ENCODE data around the gene TRIP13.
"Not testable (repeated sequence)": the region's sequence is repeated elsewhere in the genome, so short reads cannot be mapped to it uniquely, and the experiment has no call there.

Gene TRIP13

GRCh38 chr5:921456-922435 lies 29.1 kb downstream of the TRIP13 start:
- H3K27ac Mint-ChIP-seq: no peak overlapping the region
- H3K27me3 Mint-ChIP-seq (ENCODE audit: low read depth): peaks cover 17% of the 10 kb centered on the region
- no peak for DNase-seq (ENCODE audit: low spot score)
- H3K9me3 Mint-ChIP-seq: no peaks in the 10 kb centered on the region
- peaks cover 15% of the 10 kb centered on the region for H3K4me1 Mint-ChIP-seq (ENCODE audit: low read depth)
- H3K36me3 Mint-ChIP-seq (ENCODE audit: low read depth): peaks cover 12% of the 10 kb centered on the region
- H3K4me3 Mint-ChIP-seq: no peak overlapping the region

GRCh38 chr5:922436-923280 lies 30.0 kb downstream of the TRIP13 start:
- H3K4me1 Mint-ChIP-seq (ENCODE audit: low read depth): peaks cover 18% of the 10 kb centered on the region
- DNase-seq (ENCODE audit: low spot score): no peak
- H3K9me3 Mint-ChIP-seq: no peaks in the 10 kb centered on the region
- no peak overlapping the region for H3K27ac Mint-ChIP-seq
- H3K27me3 Mint-ChIP-seq (ENCODE audit: low read depth): peaks cover 20% of the 10 kb centered on the region
- H3K4me3 Mint-ChIP-seq: no peak overlapping the region
- peaks cover 7% of the 10 kb centered on the region for H3K36me3 Mint-ChIP-seq (ENCODE audit: low read depth)

- peaks cover 18% of the 10 kb centered on the region for H3K4me1 Mint-ChIP-seq (ENCODE audit: low read depth)
- H3K27ac Mint-ChIP-seq: no peak overlapping the region
- H3K9me3 Mint-ChIP-seq: no peaks in the 10 kb centered on the region
- H3K36me3 Mint-ChIP-seq (ENCODE audit: low read depth): peaks cover 4% of the 10 kb centered on the region
- DNase-seq (ENCODE audit: low spot score): peak; percentile 70
- H3K27me3 Mint-ChIP-seq (ENCODE audit: low read depth): peaks cover 22% of the 10 kb centered on the region
- no peak overlapping the region for H3K4me3 Mint-ChIP-seq
These were observed 30.7 kb downstream of the TRIP13 start for GRCh38 chr5:923281-923873.

- Mint-ChIP-seq H3K4me3 (peak overlapping the region; percentile 56), H3K4me1 (ENCODE audit: low read depth) (peaks cover 18% of the 10 kb centered on the region), H3K36me3 (ENCODE audit: low read depth) (no peaks in the 10 kb centered on the region), H3K27ac (no peak overlapping the region), H3K9me3 (no peaks in the 10 kb centered on the region), H3K27me3 (ENCODE audit: low read depth) (peaks cover 22% of the 10 kb centered on the region)
- peak; percentile 16 for DNase-seq (ENCODE audit: low spot score)
These were observed 33.9 kb downstream of the TRIP13 start for GRCh38 chr5:926417-927171.

- no peaks in the 10 kb centered on the region for H3K9me3 Mint-ChIP-seq
- H3K4me1 Mint-ChIP-seq (ENCODE audit: low read depth): peaks cover 18% of the 10 kb centered on the region
- H3K27me3 Mint-ChIP-seq (ENCODE audit: low read depth): peaks cover 22% of the 10 kb centered on the region
- no peak for DNase-seq (ENCODE audit: low spot score)
- H3K36me3 Mint-ChIP-seq (ENCODE audit: low read depth): no peaks in the 10 kb centered on the region
- no peak overlapping the region for H3K27ac Mint-ChIP-seq
- H3K4me3 Mint-ChIP-seq: peak overlapping the region; percentile 63
These were observed 34.7 kb downstream of the TRIP13 start for GRCh38 chr5:927172-928015.

- DNase-seq (ENCODE audit: low spot score); H3K27ac Mint-ChIP-seq; H3K4me3 Mint-ChIP-seq; H3K9me3 Mint-ChIP-seq; H3K36me3 Mint-ChIP-seq (ENCODE audit: low read depth): not testable (repeated sequence)
- Mint-ChIP-seq H3K27me3 (ENCODE audit: low read depth) (peaks cover 22% of the 10 kb centered on the region), H3K4me1 (ENCODE audit: low read depth) (peaks cover 17% of the 10 kb centered on the region)
These were observed 36.5 kb downstream of the TRIP13 start for GRCh38 chr5:929182-929581.

GRCh38 chr5:929596-929995 lies 36.9 kb downstream of the TRIP13 start:
- Mint-ChIP-seq H3K9me3 (no peaks in the 10 kb centered on the region), H3K36me3 (ENCODE audit: low read depth) (no peaks in the 10 kb centered on the region), H3K27me3 (ENCODE audit: low read depth) (peaks cover 22% of the 10 kb centered on the region), H3K4me1 (ENCODE audit: low read depth) (peaks cover 16% of the 10 kb centered on the region), H3K4me3 (no peak overlapping the region), H3K27ac (no peak overlapping the region)
- DNase-seq (ENCODE audit: low spot score): no peak

- Mint-ChIP-seq H3K36me3 (ENCODE audit: low read depth) (no peaks in the 10 kb centered on the region), H3K4me3 (no peak overlapping the region), H3K4me1 (ENCODE audit: low read depth) (peaks cover 22% of the 10 kb centered on the region), H3K27ac (no peak overlapping the region), H3K9me3 (no peaks in the 10 kb centered on the region), H3K27me3 (ENCODE audit: low read depth) (peaks cover 12% of the 10 kb centered on the region)
- no peak for DNase-seq (ENCODE audit: low spot score)
These were observed 38.2 kb downstream of the TRIP13 start for GRCh38 chr5:930866-931265.

GRCh38 chr5:931570-932145 lies 39.0 kb downstream of the TRIP13 start:
- Mint-ChIP-seq H3K27ac (no peak overlapping the region), H3K27me3 (ENCODE audit: low read depth) (peaks cover 5% of the 10 kb centered on the region), H3K36me3 (ENCODE audit: low read depth) (no peaks in the 10 kb centered on the region), H3K4me1 (ENCODE audit: low read depth) (peaks cover 21% of the 10 kb centered on the region), H3K4me3 (no peak overlapping the region), H3K9me3 (no peaks in the 10 kb centered on the region)
- DNase-seq (ENCODE audit: low spot score): no peak

- no peak overlapping the region for H3K27ac Mint-ChIP-seq
- no peak overlapping the region for H3K4me3 Mint-ChIP-seq
- peaks cover 21% of the 10 kb centered on the region for H3K4me1 Mint-ChIP-seq (ENCODE audit: low read depth)
- H3K9me3 Mint-ChIP-seq: no peaks in the 10 kb centered on the region
- H3K27me3 Mint-ChIP-seq (ENCODE audit: low read depth): peaks cover 5% of the 10 kb centered on the region
- H3K36me3 Mint-ChIP-seq (ENCODE audit: low read depth): no peaks in the 10 kb centered on the region
- no peak for DNase-seq (ENCODE audit: low spot score)
These were observed 39.5 kb downstream of the TRIP13 start for GRCh38 chr5:932151-932627.

GRCh38 chr5:932628-933250 lies 40.1 kb downstream of the TRIP13 start:
- Mint-ChIP-seq H3K36me3 (ENCODE audit: low read depth) (no peaks in the 10 kb centered on the region), H3K4me1 (ENCODE audit: low read depth) (peaks cover 18% of the 10 kb centered on the region), H3K27me3 (ENCODE audit: low read depth) (peaks cover 2% of the 10 kb centered on the region), H3K27ac (no peak overlapping the region), H3K4me3 (no peak overlapping the region), H3K9me3 (no peaks in the 10 kb centered on the region)
- DNase-seq (ENCODE audit: low spot score): no peak

- no peaks in the 10 kb centered on the region for H3K9me3 Mint-ChIP-seq
- DNase-seq (ENCODE audit: low spot score): no peak
- H3K27ac Mint-ChIP-seq: no peak overlapping the region
- peaks cover 18% of the 10 kb centered on the region for H3K4me1 Mint-ChIP-seq (ENCODE audit: low read depth)
- H3K36me3 Mint-ChIP-seq (ENCODE audit: low read depth): no peaks in the 10 kb centered on the region
- H3K27me3 Mint-ChIP-seq (ENCODE audit: low read depth): no peaks in the 10 kb centered on the region
- H3K4me3 Mint-ChIP-seq: no peak overlapping the region
These were observed 40.7 kb downstream of the TRIP13 start for GRCh38 chr5:933251-933861.

All from T-helper 2 cell treated with Interferon-gamma antibody and Interleukin-4, amounts not matched to agents 5 μg/mL and 100 μg/mL, for 36 hours (primary cell).